Measurements from ENCODE around the gene TEX19.
"Not testable (repeated sequence)": the region's sequence is repeated elsewhere in the genome, so short reads cannot be mapped to it uniquely, and the experiment has no call there.

Gene TEX19

GRCh38 chr17:82344175-82344907, 14.7 kb upstream of the TEX19 start:
- no peak overlapping the region for H3K4me3 ChIP-seq (ENCODE audit: low read length)
- WGBS: 91% methylated on average over 24 of the region's 24 CpGs
- H3K9me3 ChIP-seq (ENCODE audit: insufficient read depth, low read depth, low read length): no peaks in the 10 kb centered on the region
- H3K27ac ChIP-seq (ENCODE audit: low read depth, low read length): no peak overlapping the region
- no peaks in the 10 kb centered on the region for H3K36me3 ChIP-seq (ENCODE audit: insufficient read depth, low read length)
- H3K4me1 ChIP-seq (ENCODE audit: insufficient read depth, low read length): peaks cover under 1% of the 10 kb centered on the region; the same call in 1 of the 2 replicates
- H3K9ac ChIP-seq (ENCODE audit: low read depth, low read length): no peak overlapping the region
- H3K27me3 ChIP-seq (ENCODE audit: insufficient read depth, low read length): peaks cover 1% of the 10 kb centered on the region

DNA sequence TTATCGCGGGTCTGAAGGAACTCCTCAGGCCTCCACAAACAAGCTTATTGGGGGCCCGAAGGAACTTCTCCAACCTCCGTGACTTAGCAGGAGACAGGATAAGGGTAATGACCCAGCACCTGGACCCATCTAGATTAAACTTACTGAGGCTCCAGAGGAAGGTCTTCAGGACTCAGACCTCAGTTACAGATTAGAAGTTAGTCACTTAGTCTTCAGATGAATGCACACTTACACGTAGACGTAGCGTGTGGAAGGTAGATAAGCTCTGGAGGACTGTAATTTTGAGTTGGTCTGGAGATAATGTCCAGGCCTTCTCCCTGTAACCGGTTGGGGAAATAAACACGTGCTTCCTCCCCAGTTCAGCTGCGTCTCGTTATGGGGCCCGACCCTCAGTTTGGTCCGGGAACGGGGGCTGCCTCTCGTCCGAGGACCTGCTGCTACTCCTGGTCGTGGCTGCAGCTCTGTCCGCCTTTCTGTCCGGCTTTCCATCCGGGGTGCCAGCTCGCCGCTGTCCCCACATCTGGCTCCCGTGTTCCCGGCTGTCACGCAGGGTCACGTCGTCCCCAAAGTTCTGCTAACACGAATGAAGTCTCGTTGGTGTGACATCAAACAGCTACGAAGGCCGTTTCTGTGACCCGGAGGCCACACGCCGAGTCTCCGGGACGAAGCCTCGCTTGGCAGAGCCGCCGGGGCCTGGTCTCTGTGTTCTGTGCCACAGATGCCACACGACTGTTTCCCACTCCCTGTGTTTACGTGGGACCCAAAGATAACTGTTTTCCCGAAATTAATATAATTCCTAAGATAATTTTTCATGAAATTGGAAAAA, 13.7 kb upstream of the TEX19 start:
- Histone ChIP-seq H3K4me3 (ENCODE audit: low read length) (no peak overlapping the region), H3K27me3 (ENCODE audit: insufficient read depth, low read length) (no peaks in the 10 kb centered on the region), H3K27ac (ENCODE audit: low read depth, low read length) (no peak overlapping the region), H3K9ac (ENCODE audit: low read depth, low read length) (no peak overlapping the region), H3K36me3 (ENCODE audit: insufficient read depth, low read length) (no peaks in the 10 kb centered on the region), H3K9me3 (ENCODE audit: insufficient read depth, low read depth, low read length) (no peaks in the 10 kb centered on the region), H3K4me1 (ENCODE audit: insufficient read depth, low read length) (no peaks in the 10 kb centered on the region)
- 93% methylated on average over 42 of the region's 42 CpGs for WGBS

- Histone ChIP-seq H3K9ac (ENCODE audit: low read depth, low read length) (no peak overlapping the region), H3K27ac (ENCODE audit: low read depth, low read length) (no peak overlapping the region), H3K27me3 (ENCODE audit: insufficient read depth, low read length) (no peaks in the 10 kb centered on the region), H3K4me1 (ENCODE audit: insufficient read depth, low read length) (no peaks in the 10 kb centered on the region), H3K9me3 (ENCODE audit: insufficient read depth, low read depth, low read length) (no peaks in the 10 kb centered on the region), H3K36me3 (ENCODE audit: insufficient read depth, low read length) (no peaks in the 10 kb centered on the region), H3K4me3 (ENCODE audit: low read length) (no peak overlapping the region)
- 90% methylated on average over 28 of the region's 28 CpGs for WGBS
Observed at GRCh38 chr17:82346342-82347300, 12.4 kb upstream of the TEX19 start.

DNA sequence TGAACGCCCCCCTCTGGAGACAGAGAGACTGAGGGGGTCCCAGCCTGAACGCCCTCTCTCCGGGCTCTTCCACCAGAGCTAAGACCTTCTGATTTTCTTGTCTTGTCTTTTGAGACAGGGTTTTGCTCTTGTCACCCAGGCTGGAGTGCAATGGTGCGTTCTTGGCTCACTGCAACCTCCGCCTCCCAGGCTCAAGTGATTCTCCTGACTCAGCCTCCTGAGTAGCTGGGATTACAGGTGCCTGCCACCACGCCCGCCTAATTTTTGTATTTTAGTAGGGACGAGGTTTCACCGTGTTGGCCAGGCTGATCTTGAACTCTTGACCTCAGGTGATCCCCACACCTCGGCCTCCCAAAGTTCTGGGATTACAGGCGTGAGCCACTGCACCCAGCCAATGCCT, 11.1 kb upstream of the TEX19 start:
- 92% methylated on average over 11 of the region's 11 CpGs for WGBS
- H3K27me3 ChIP-seq (ENCODE audit: insufficient read depth, low read length): not testable (repeated sequence)

DNA sequence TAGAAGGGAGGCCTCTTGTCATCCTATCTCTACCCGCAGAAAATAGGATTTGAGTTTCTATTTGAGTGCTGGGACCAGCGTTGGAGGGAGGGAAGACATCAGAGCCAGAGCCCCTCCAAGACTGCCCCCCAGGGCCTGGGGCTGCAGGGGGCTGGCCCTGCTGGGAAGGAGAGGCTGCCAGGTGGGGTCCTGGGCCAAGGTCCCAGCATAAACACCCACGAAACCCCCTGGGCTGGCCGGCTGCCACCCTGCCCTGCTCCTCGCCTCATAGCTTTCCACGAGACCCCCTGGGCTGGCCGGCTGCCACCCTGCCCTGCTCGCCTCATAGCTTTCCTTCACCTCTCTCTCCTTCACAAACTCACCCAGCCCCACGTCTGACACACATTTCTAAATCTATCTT, 10.6 kb upstream of the TEX19 start:
- no peaks in the 10 kb centered on the region for H3K4me1 ChIP-seq (ENCODE audit: insufficient read depth, low read length)
- H3K27ac ChIP-seq (ENCODE audit: low read depth, low read length): no peak overlapping the region
- H3K27me3 ChIP-seq (ENCODE audit: insufficient read depth, low read length): no peaks in the 10 kb centered on the region
- no peaks in the 10 kb centered on the region for H3K9me3 ChIP-seq (ENCODE audit: insufficient read depth, low read depth, low read length)
- H3K36me3 ChIP-seq (ENCODE audit: insufficient read depth, low read length): no peaks in the 10 kb centered on the region
- H3K9ac ChIP-seq (ENCODE audit: low read depth, low read length): no peak overlapping the region
- no peak overlapping the region for H3K4me3 ChIP-seq (ENCODE audit: low read length)
- 85% methylated on average over 9 of the region's 9 CpGs for WGBS

More for the DNA sequence above, 11.1 kb upstream of the TEX19 start:
- not testable (repeated sequence) for H3K27ac ChIP-seq (ENCODE audit: low read depth, low read length); H3K9me3 ChIP-seq (ENCODE audit: insufficient read depth, low read depth, low read length); H3K4me3 ChIP-seq (ENCODE audit: low read length); H3K9ac ChIP-seq (ENCODE audit: low read depth, low read length); H3K36me3 ChIP-seq (ENCODE audit: insufficient read depth, low read length); H3K4me1 ChIP-seq (ENCODE audit: insufficient read depth, low read length)

DNA sequence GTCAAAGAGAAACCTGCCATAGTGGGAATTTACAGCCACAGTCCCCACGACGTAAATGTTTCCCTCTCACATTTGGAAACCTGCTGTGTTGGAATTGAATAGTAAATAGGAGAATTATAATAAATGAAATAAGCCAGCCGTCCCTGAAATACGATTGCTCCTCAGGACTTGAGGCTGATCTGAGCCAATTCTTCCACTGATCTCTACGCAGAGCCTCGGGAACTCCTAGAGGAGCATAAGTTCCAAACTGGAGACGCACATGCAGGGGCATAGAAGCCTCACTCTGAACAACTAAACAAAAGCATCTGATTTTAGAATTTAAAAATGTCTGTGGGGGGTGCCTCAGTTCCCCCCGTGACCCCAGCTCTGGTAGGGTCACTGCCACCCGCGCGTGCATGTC, 10.2 kb upstream of the TEX19 start:
- Histone ChIP-seq H3K27ac (ENCODE audit: low read depth, low read length) (no peak overlapping the region), H3K9me3 (ENCODE audit: insufficient read depth, low read depth, low read length) (no peaks in the 10 kb centered on the region), H3K9ac (ENCODE audit: low read depth, low read length) (no peak overlapping the region), H3K27me3 (ENCODE audit: insufficient read depth, low read length) (no peaks in the 10 kb centered on the region), H3K36me3 (ENCODE audit: insufficient read depth, low read length) (no peaks in the 10 kb centered on the region), H3K4me1 (ENCODE audit: insufficient read depth, low read length) (no peaks in the 10 kb centered on the region), H3K4me3 (ENCODE audit: low read length) (no peak overlapping the region)
- 85% methylated on average over 11 of the region's 11 CpGs for WGBS

DNA sequence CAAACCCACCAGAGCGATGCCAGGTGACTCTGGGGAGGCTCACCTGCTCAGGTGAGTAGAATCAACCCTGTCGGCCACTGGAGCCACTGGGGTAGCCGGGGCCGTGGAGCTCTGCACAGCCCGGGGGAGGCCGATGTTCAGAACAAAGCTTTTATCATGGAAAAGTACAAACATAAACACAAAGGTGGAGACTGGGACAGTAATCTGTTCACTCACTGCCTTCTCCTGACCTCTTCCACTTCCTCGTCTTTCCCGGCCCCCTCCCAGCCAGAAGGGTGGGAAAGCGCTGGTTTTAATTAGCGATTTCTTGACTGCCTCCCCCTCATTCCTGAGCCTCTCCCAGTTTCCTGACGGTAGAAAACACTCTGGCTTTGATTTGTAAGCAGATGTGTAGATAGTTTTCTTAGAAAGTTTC, 9.8 kb upstream of the TEX19 start:
- Histone ChIP-seq H3K27me3 (ENCODE audit: insufficient read depth, low read length) (no peaks in the 10 kb centered on the region; the same call in 1 of the 2 replicates), H3K4me1 (ENCODE audit: insufficient read depth, low read length) (no peaks in the 10 kb centered on the region), H3K4me3 (ENCODE audit: low read length) (no peak overlapping the region), H3K9me3 (ENCODE audit: insufficient read depth, low read depth, low read length) (no peaks in the 10 kb centered on the region), H3K9ac (ENCODE audit: low read depth, low read length) (no peak overlapping the region), H3K27ac (ENCODE audit: low read depth, low read length) (no peak overlapping the region), H3K36me3 (ENCODE audit: insufficient read depth, low read length) (no peaks in the 10 kb centered on the region)
- 86% methylated on average over 11 of the region's 11 CpGs for WGBS

- H3K36me3 ChIP-seq (ENCODE audit: insufficient read depth, low read length): no peaks in the 10 kb centered on the region
- no peak overlapping the region for H3K4me3 ChIP-seq (ENCODE audit: low read length)
- H3K27ac ChIP-seq (ENCODE audit: low read depth, low read length): no peak overlapping the region
- no peaks in the 10 kb centered on the region; the same call in 1 of the 2 replicates for H3K27me3 ChIP-seq (ENCODE audit: insufficient read depth, low read length)
- H3K4me1 ChIP-seq (ENCODE audit: insufficient read depth, low read length): no peaks in the 10 kb centered on the region
- no peak overlapping the region for H3K9ac ChIP-seq (ENCODE audit: low read depth, low read length)
- H3K9me3 ChIP-seq (ENCODE audit: insufficient read depth, low read depth, low read length): no peaks in the 10 kb centered on the region
- 93% methylated on average over 28 of the region's 28 CpGs for WGBS
Observed at GRCh38 chr17:82350182-82351030, 8.6 kb upstream of the TEX19 start.

DNA sequence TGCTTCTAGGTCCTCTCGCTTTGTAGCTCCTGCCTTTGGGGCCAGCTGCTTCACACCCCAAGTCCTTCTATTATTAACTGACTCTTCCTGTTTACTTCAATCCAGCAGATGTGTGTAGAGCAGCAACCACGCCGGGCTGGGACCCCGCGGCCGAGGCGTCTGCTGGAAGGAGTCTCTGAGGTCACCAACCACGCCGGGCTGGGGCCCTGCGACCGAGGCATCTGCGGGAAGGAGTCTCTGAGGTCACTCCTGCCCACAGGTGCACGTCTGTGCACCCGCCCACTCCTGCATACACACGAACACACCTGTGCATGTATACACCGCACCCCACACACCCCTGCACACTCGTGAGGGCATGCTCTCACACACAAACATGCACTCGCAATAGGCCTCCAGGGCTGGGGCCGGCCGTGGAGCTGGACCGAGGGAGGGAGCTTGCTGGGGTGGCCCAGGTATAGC, 7.8 kb upstream of the TEX19 start:
- H3K9me3 ChIP-seq (ENCODE audit: insufficient read depth, low read depth, low read length): no peaks in the 10 kb centered on the region
- no peak overlapping the region for H3K27ac ChIP-seq (ENCODE audit: low read depth, low read length)
- H3K4me1 ChIP-seq (ENCODE audit: insufficient read depth, low read length): no peaks in the 10 kb centered on the region
- H3K27me3 ChIP-seq (ENCODE audit: insufficient read depth, low read length): no peaks in the 10 kb centered on the region; the same call in 1 of the 2 replicates
- H3K9ac ChIP-seq (ENCODE audit: low read depth, low read length): no peak overlapping the region
- no peak overlapping the region for H3K4me3 ChIP-seq (ENCODE audit: low read length)
- no peaks in the 10 kb centered on the region for H3K36me3 ChIP-seq (ENCODE audit: insufficient read depth, low read length)
- 93% methylated on average over 21 of the region's 21 CpGs for WGBS

All from HUES64 (cell line).